Measurements from ENCODE around the gene CCDC14. TPM values are rescaled to one million over a fixed set of nuclear protein-coding genes. Genes with fewer than 3 reads are reported as not detected.
A peak's percentile ranks its signal among the peaks of the same experiment; 100 is the strongest.

Gene CCDC14
- total RNA-seq, 2 donors from 2014 or later = 38.8 to 67.8 TPM

- Histone ChIP-seq H3K4me3 (peak overlapping the region; percentile 80), H3K36me3 (no peaks in the 10 kb centered on the region), H3K27ac (no peak overlapping the region), H3K27me3 (replicated peaks; ENCODE audit: insufficient read depth) (no peaks in the 10 kb centered on the region), H3K9me3 (no peaks in the 10 kb centered on the region), H3K4me1 (ENCODE audit: control insufficient read depth in 1 of 2, low read depth in 2 of 2) (peaks cover 5 to 31% of the 10 kb centered on the region in 2 donors)
- DNase-seq (ENCODE audit: low spot score) (no peak), ATAC-seq (ENCODE audit: insufficient number of reproducible peaks, low FRiP score, low read depth) (no peak)
- TF ChIP-seq CTCF (IDR thresholded peaks at IDR 0.05) = no peak
These were observed 76.0 kb downstream of the CCDC14 start for GRCh38 chr3:123884993-123885392.

- peaks cover 5 to 36% of the 10 kb centered on the region in 2 donors for H3K4me1 ChIP-seq (ENCODE audit: control insufficient read depth in 1 of 2, low read depth in 2 of 2)
- DNase-seq (ENCODE audit: low spot score) = peak; percentile 75
- peak within 1 kb of the TSS; percentile 80 for H3K4me3 ChIP-seq
- no peak for TF ChIP-seq CTCF (IDR thresholded peaks at IDR 0.05)
- H3K27me3 ChIP-seq (replicated peaks; ENCODE audit: insufficient read depth) = no peaks in the 10 kb centered on the region
- H3K36me3 ChIP-seq = no peaks in the 10 kb centered on the region
- peak; percentile 79 for ATAC-seq (ENCODE audit: insufficient number of reproducible peaks, low FRiP score, low read depth)
- no peaks in the 10 kb centered on the region for H3K9me3 ChIP-seq
- H3K27ac ChIP-seq = peak within 1 kb of the TSS; percentile 80 to 90
These were observed 76.7 kb downstream of the CCDC14 start, which contains the start of gene MYLK for GRCh38 chr3:123884203-123884831. Gene MYLK, minus strand, starts transcription at chr3:123884332. Its CDS starts 90,491 bp downstream, at chr3:123793841.

GRCh38 chr3:123883701-123884202 lies 77.3 kb downstream of the CCDC14 start:
- H3K27me3 ChIP-seq (replicated peaks; ENCODE audit: insufficient read depth) = no peaks in the 10 kb centered on the region
- H3K9me3 ChIP-seq = no peaks in the 10 kb centered on the region
- peak overlapping the region; percentile 80 for H3K4me3 ChIP-seq
- DNase-seq (ENCODE audit: low spot score) (no peak), ATAC-seq (ENCODE audit: insufficient number of reproducible peaks, low FRiP score, low read depth) (no peak)
- H3K36me3 ChIP-seq = no peaks in the 10 kb centered on the region
- H3K27ac ChIP-seq = peak overlapping the region; percentile 80 to 90
- H3K4me1 ChIP-seq (ENCODE audit: control insufficient read depth in 1 of 2, low read depth in 2 of 2) = peaks cover 5 to 39% of the 10 kb centered on the region in 2 donors
- TF ChIP-seq CTCF (IDR thresholded peaks at IDR 0.05) = no peak

GRCh38 chr3:123883111-123883510 lies 77.9 kb downstream of the CCDC14 start:
- Histone ChIP-seq H3K27me3 (replicated peaks; ENCODE audit: insufficient read depth) (no peaks in the 10 kb centered on the region), H3K27ac (peak overlapping the region; percentile 80 to 90), H3K36me3 (no peaks in the 10 kb centered on the region), H3K4me1 (ENCODE audit: control insufficient read depth in 1 of 2, low read depth in 2 of 2) (peaks cover 5 to 39% of the 10 kb centered on the region in 2 donors), H3K9me3 (no peaks in the 10 kb centered on the region), H3K4me3 (peak overlapping the region; percentile 80)
- ATAC-seq (ENCODE audit: insufficient number of reproducible peaks, low FRiP score, low read depth) = no peak
- DNase-seq (ENCODE audit: low spot score) = no peak
- TF ChIP-seq CTCF (IDR thresholded peaks at IDR 0.05) = no peak

- no peaks in the 10 kb centered on the region for H3K27me3 ChIP-seq (replicated peaks; ENCODE audit: insufficient read depth)
- H3K27ac ChIP-seq = peak overlapping the region; percentile 63 to 90
- no peak for TF ChIP-seq CTCF (IDR thresholded peaks at IDR 0.05)
- H3K36me3 ChIP-seq = no peaks in the 10 kb centered on the region
- peak overlapping the region; percentile 80 for H3K4me3 ChIP-seq
- H3K9me3 ChIP-seq = no peaks in the 10 kb centered on the region
- H3K4me1 ChIP-seq (ENCODE audit: control insufficient read depth in 1 of 2, low read depth in 2 of 2) = peaks cover 5 to 51% of the 10 kb centered on the region in 2 donors
- no peak for ATAC-seq (ENCODE audit: insufficient number of reproducible peaks, low FRiP score, low read depth)
- DNase-seq (ENCODE audit: low spot score) = no peak
These were observed 79.3 kb downstream of the CCDC14 start for GRCh38 chr3:123881771-123882170.
